PC-9 (cell line): ENCODE data around the gene BCAR3.

Source experiments
- EZH2 ChIP-seq: fragments of 200-600 bp; sonication (generic); IDR thresholded peaks from 2 replicates; pipeline ENCODE4 v1.8.0; 2017; ENCODE audit warnings: antibody characterized with exemption, low read depth
- TF ChIP-seq, protein P1 (sequence below): fragments of 200-600 bp; sonication (generic); conservative IDR thresholded peaks from 2 replicates; pipeline ENCODE4 v1.6.1; 2017; ENCODE audit warnings: mixed run types, antibody characterized with exemption, mild to moderate bottlenecking, moderate library complexity

DNA sequence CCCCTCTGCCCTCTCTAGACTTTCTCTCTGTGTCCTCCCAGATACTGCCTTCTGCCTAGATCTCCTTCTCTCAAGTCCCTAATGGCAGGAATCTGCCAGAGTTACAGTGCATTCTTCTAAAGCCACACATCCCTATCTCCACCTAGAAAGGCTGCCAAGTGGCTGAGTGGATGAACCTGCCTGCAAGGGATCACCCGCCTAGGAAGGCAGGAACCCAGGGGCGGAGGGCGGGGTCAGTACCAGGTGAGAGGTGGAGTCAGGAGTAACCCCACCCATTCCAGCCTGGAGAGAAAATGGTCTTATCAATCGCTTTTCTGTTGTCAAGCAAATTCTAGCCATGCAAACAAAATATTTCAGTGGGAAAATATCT, 60.8 kb downstream of the BCAR3 start:
- TF ChIP-seq, protein P1, sequence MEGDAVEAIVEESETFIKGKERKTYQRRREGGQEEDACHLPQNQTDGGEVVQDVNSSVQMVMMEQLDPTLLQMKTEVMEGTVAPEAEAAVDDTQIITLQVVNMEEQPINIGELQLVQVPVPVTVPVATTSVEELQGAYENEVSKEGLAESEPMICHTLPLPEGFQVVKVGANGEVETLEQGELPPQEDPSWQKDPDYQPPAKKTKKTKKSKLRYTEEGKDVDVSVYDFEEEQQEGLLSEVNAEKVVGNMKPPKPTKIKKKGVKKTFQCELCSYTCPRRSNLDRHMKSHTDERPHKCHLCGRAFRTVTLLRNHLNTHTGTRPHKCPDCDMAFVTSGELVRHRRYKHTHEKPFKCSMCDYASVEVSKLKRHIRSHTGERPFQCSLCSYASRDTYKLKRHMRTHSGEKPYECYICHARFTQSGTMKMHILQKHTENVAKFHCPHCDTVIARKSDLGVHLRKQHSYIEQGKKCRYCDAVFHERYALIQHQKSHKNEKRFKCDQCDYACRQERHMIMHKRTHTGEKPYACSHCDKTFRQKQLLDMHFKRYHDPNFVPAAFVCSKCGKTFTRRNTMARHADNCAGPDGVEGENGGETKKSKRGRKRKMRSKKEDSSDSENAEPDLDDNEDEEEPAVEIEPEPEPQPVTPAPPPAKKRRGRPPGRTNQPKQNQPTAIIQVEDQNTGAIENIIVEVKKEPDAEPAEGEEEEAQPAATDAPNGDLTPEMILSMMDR: no peak
- no peak for TF ChIP-seq EZH2
